OCI-LY1 (cell line): Measurements from ENCODE around the gene POLR1B.

Source experiments
- CTCF ChIP-seq: fragments of 200-600 bp; sonication (generic), shearing (Covaris generic); IDR thresholded peaks from 2 replicates; pipeline ENCODE4 v1.5.1; 2017; ENCODE audit warnings: mild to moderate bottlenecking, antibody characterized with exemption, low read length, moderate library complexity, mixed read lengths
- EZH2 ChIP-seq: fragments of 200-600 bp; sonication (generic), shearing (Covaris generic); IDR thresholded peaks from 2 replicates; pipeline ENCODE4 v1.8.0; 2017; ENCODE audit warnings: borderline replicate concordance, mixed run types, mild to moderate bottlenecking, antibody characterized with exemption, low read length, moderate library complexity, mixed read lengths

- TF ChIP-seq CTCF (peak; percentile 38), EZH2 (no peak)
These were observed 40.1 kb downstream of the POLR1B start for GRCh38 chr2:112582314-112582746.
